ENCODE results near the gene USF2.

DNA sequence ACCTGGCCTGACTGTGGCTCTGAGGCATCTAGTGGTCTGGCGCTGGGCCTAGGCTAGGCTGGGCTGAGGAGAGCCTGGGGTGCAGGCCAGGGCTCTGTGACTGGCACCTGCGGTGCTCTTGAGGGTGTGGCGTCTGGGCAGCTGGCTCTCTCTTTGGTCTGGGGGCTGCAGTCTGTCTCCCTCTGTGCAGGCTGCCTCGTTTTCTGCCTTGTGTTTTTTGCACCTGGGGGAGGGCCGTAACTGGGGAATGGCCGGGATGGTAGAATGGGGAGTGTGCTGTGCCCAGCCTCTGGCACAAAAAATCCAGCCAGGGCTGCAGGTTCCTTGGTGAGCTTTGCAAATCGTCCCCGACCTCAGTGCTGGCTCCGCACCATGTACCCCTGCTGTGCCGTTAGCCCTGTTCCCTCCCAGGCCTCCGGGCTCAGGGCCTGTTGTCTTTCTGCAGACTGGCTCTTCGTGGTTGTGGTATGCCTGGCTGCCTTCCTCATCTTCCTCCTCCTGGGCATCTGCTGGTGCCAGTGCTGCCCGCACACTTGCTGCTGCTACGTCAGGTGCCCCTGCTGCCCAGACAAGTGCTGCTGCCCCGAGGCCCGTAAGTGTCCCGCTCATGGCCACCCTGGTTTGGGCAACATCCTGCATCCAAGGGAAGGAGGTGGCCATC lies 6.5 kb upstream of the USF2 start:
- TF ChIP-seq, protein P1, sequence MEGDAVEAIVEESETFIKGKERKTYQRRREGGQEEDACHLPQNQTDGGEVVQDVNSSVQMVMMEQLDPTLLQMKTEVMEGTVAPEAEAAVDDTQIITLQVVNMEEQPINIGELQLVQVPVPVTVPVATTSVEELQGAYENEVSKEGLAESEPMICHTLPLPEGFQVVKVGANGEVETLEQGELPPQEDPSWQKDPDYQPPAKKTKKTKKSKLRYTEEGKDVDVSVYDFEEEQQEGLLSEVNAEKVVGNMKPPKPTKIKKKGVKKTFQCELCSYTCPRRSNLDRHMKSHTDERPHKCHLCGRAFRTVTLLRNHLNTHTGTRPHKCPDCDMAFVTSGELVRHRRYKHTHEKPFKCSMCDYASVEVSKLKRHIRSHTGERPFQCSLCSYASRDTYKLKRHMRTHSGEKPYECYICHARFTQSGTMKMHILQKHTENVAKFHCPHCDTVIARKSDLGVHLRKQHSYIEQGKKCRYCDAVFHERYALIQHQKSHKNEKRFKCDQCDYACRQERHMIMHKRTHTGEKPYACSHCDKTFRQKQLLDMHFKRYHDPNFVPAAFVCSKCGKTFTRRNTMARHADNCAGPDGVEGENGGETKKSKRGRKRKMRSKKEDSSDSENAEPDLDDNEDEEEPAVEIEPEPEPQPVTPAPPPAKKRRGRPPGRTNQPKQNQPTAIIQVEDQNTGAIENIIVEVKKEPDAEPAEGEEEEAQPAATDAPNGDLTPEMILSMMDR (IDR thresholded peaks at IDR 0.05; ENCODE audit: low read depth, low read length), result no peak
- TF ChIP-seq EZH2phosphoT487 (IDR thresholded peaks at IDR 0.05; ENCODE audit: low read depth), result no peak
